GM18526 (cell line): ENCODE results near the gene GULP1.

Experiments used
- POLR2A ChIP-seq: IDR thresholded peaks from 3 replicates; pipeline ENCODE4 v1.6.1; 2011; ENCODE audit not compliant: insufficient read length; ENCODE audit errors: extremely low read depth

Gene GULP1

GRCh38 chr2:188443207-188443606 lies 151.5 kb downstream of the GULP1 start:
- TF ChIP-seq POLR2A: no peak

GRCh38 chr2:188444106-188444835 lies 152.6 kb downstream of the GULP1 start:
- TF ChIP-seq POLR2A: no peak

GRCh38 chr2:188449561-188449960 lies 157.9 kb downstream of the GULP1 start:
- no peak for TF ChIP-seq POLR2A

GRCh38 chr2:188449971-188450370 lies 158.3 kb downstream of the GULP1 start:
- no peak for TF ChIP-seq POLR2A

- no peak for TF ChIP-seq POLR2A
Measured at GRCh38 chr2:188450732-188451483, 159.2 kb downstream of the GULP1 start.

GRCh38 chr2:188452084-188452483 lies 160.4 kb downstream of the GULP1 start:
- TF ChIP-seq POLR2A: no peak

- no peak for TF ChIP-seq POLR2A
Measured at GRCh38 chr2:188456114-188456909, 164.6 kb downstream of the GULP1 start.

GRCh38 chr2:188459061-188459460 lies 167.4 kb downstream of the GULP1 start:
- no peak for TF ChIP-seq POLR2A

GRCh38 chr2:188466761-188467160 lies 175.1 kb downstream of the GULP1 start:
- TF ChIP-seq POLR2A: no peak

GRCh38 chr2:188471166-188471565 lies 179.5 kb downstream of the GULP1 start:
- TF ChIP-seq POLR2A: no peak

- TF ChIP-seq POLR2A: no peak
Measured at GRCh38 chr2:188473306-188473705, 181.6 kb downstream of the GULP1 start.

- no peak for TF ChIP-seq POLR2A
Measured at GRCh38 chr2:188474316-188474715, 182.6 kb downstream of the GULP1 start.

GRCh38 chr2:188475945-188476344 lies 184.3 kb downstream of the GULP1 start:
- no peak for TF ChIP-seq POLR2A

- no peak for TF ChIP-seq POLR2A
Measured at GRCh38 chr2:188477564-188478103, 186.0 kb downstream of the GULP1 start.

GRCh38 chr2:188478724-188479123 lies 187.1 kb downstream of the GULP1 start:
- TF ChIP-seq POLR2A: no peak
